ENCODE results near the gene TMC5.

Gene TMC5

GRCh38 chr16:19460397-19460796, 42.7 kb downstream of the TMC5 start:
- Mint-ChIP-seq H3K36me3 (ENCODE audit: low read depth) (no peaks in the 10 kb centered on the region), H3K9me3 (no peaks in the 10 kb centered on the region), H3K4me3 (no peak overlapping the region), H3K4me1 (ENCODE audit: low read depth) (no peaks in the 10 kb centered on the region), H3K27ac (no peak overlapping the region), H3K27me3 (peaks cover 10% of the 10 kb centered on the region)

- Mint-ChIP-seq H3K4me1 (ENCODE audit: low read depth) (no peaks in the 10 kb centered on the region), H3K4me3 (no peak overlapping the region), H3K27me3 (peaks cover 7% of the 10 kb centered on the region), H3K27ac (no peak overlapping the region), H3K9me3 (no peaks in the 10 kb centered on the region), H3K36me3 (ENCODE audit: low read depth) (no peaks in the 10 kb centered on the region)
Measured at GRCh38 chr16:19463468-19464315, 46.0 kb downstream of the TMC5 start.

- Mint-ChIP-seq H3K4me1 (ENCODE audit: low read depth) (no peaks in the 10 kb centered on the region), H3K36me3 (ENCODE audit: low read depth) (no peaks in the 10 kb centered on the region), H3K27me3 (no peaks in the 10 kb centered on the region), H3K9me3 (no peaks in the 10 kb centered on the region), H3K27ac (no peak overlapping the region), H3K4me3 (no peak overlapping the region)
Measured at GRCh38 chr16:19468300-19468699, 50.6 kb downstream of the TMC5 start.

- Mint-ChIP-seq H3K4me1 (ENCODE audit: low read depth) (no peaks in the 10 kb centered on the region), H3K4me3 (no peak overlapping the region), H3K27me3 (no peaks in the 10 kb centered on the region), H3K27ac (no peak overlapping the region), H3K36me3 (ENCODE audit: low read depth) (no peaks in the 10 kb centered on the region), H3K9me3 (no peaks in the 10 kb centered on the region)
Measured at GRCh38 chr16:19472482-19472881, 54.8 kb downstream of the TMC5 start.

- Mint-ChIP-seq H3K27ac (no peak overlapping the region), H3K9me3 (no peaks in the 10 kb centered on the region), H3K36me3 (ENCODE audit: low read depth) (no peaks in the 10 kb centered on the region), H3K27me3 (peaks cover 11% of the 10 kb centered on the region), H3K4me1 (ENCODE audit: low read depth) (no peaks in the 10 kb centered on the region), H3K4me3 (no peak overlapping the region)
Measured at GRCh38 chr16:19474617-19475016, 56.9 kb downstream of the TMC5 start.

- no peaks in the 10 kb centered on the region for H3K9me3 Mint-ChIP-seq
Measured at GRCh38 chr16:19478505-19478904, 60.8 kb downstream of the TMC5 start.

GRCh38 chr16:19479302-19479721, 61.6 kb downstream of the TMC5 start:
- Mint-ChIP-seq H3K4me3 (no peak overlapping the region), H3K27ac (no peak overlapping the region), H3K36me3 (ENCODE audit: low read depth) (no peaks in the 10 kb centered on the region), H3K4me1 (ENCODE audit: low read depth) (no peaks in the 10 kb centered on the region), H3K9me3 (no peaks in the 10 kb centered on the region), H3K27me3 (peaks cover 11% of the 10 kb centered on the region)

More at GRCh38 chr16:19478505-19478904, 60.8 kb downstream of the TMC5 start:
- Mint-ChIP-seq H3K27me3 (peaks cover 11% of the 10 kb centered on the region), H3K36me3 (ENCODE audit: low read depth) (no peaks in the 10 kb centered on the region), H3K4me1 (ENCODE audit: low read depth) (no peaks in the 10 kb centered on the region), H3K27ac (no peak overlapping the region), H3K4me3 (no peak overlapping the region)

GRCh38 chr16:19481296-19481695, 63.6 kb downstream of the TMC5 start:
- Mint-ChIP-seq H3K9me3 (no peaks in the 10 kb centered on the region), H3K27ac (no peak overlapping the region), H3K4me1 (ENCODE audit: low read depth) (no peaks in the 10 kb centered on the region), H3K27me3 (peaks cover 11% of the 10 kb centered on the region), H3K4me3 (no peak overlapping the region), H3K36me3 (ENCODE audit: low read depth) (no peaks in the 10 kb centered on the region)

- no peaks in the 10 kb centered on the region for H3K9me3 Mint-ChIP-seq
- no peak overlapping the region for H3K4me3 Mint-ChIP-seq
- H3K27ac Mint-ChIP-seq: no peak overlapping the region
- H3K4me1 Mint-ChIP-seq (ENCODE audit: low read depth): no peaks in the 10 kb centered on the region
- peaks cover 11% of the 10 kb centered on the region for H3K27me3 Mint-ChIP-seq
- H3K36me3 Mint-ChIP-seq (ENCODE audit: low read depth): no peaks in the 10 kb centered on the region
Measured at GRCh38 chr16:19481769-19482168, 64.1 kb downstream of the TMC5 start.

- Mint-ChIP-seq H3K4me3 (no peak overlapping the region), H3K9me3 (no peaks in the 10 kb centered on the region), H3K27ac (no peak overlapping the region), H3K36me3 (ENCODE audit: low read depth) (no peaks in the 10 kb centered on the region), H3K4me1 (ENCODE audit: low read depth) (no peaks in the 10 kb centered on the region), H3K27me3 (peaks cover 11% of the 10 kb centered on the region)
Measured at GRCh38 chr16:19482291-19482690, 64.6 kb downstream of the TMC5 start.

GRCh38 chr16:19484096-19484495, 66.4 kb downstream of the TMC5 start:
- Mint-ChIP-seq H3K4me3 (no peak overlapping the region), H3K27ac (no peak overlapping the region), H3K4me1 (ENCODE audit: low read depth) (no peaks in the 10 kb centered on the region)

GRCh38 chr16:19485611-19486010, 67.9 kb downstream of the TMC5 start:
- Mint-ChIP-seq H3K4me1 (ENCODE audit: low read depth) (no peaks in the 10 kb centered on the region), H3K9me3 (no peaks in the 10 kb centered on the region), H3K27ac (no peak overlapping the region), H3K36me3 (ENCODE audit: low read depth) (no peaks in the 10 kb centered on the region), H3K27me3 (no peaks in the 10 kb centered on the region), H3K4me3 (no peak overlapping the region)

More at GRCh38 chr16:19484096-19484495, 66.4 kb downstream of the TMC5 start:
- Mint-ChIP-seq H3K27me3 (no peaks in the 10 kb centered on the region), H3K9me3 (no peaks in the 10 kb centered on the region), H3K36me3 (ENCODE audit: low read depth) (no peaks in the 10 kb centered on the region)

GRCh38 chr16:19486051-19486450, 68.4 kb downstream of the TMC5 start:
- Mint-ChIP-seq H3K4me1 (ENCODE audit: low read depth) (no peaks in the 10 kb centered on the region), H3K36me3 (ENCODE audit: low read depth) (no peaks in the 10 kb centered on the region), H3K27me3 (no peaks in the 10 kb centered on the region), H3K27ac (no peak overlapping the region), H3K9me3 (no peaks in the 10 kb centered on the region), H3K4me3 (no peak overlapping the region)

- Mint-ChIP-seq H3K27ac (no peak overlapping the region), H3K4me3 (no peak overlapping the region), H3K4me1 (ENCODE audit: low read depth) (no peaks in the 10 kb centered on the region), H3K27me3 (no peaks in the 10 kb centered on the region), H3K36me3 (ENCODE audit: low read depth) (no peaks in the 10 kb centered on the region), H3K9me3 (no peaks in the 10 kb centered on the region)
Measured at GRCh38 chr16:19486750-19487325, 69.2 kb downstream of the TMC5 start.

- Mint-ChIP-seq H3K27ac (no peak overlapping the region), H3K9me3 (no peaks in the 10 kb centered on the region), H3K4me3 (no peak overlapping the region), H3K36me3 (ENCODE audit: low read depth) (no peaks in the 10 kb centered on the region), H3K27me3 (no peaks in the 10 kb centered on the region), H3K4me1 (ENCODE audit: low read depth) (peaks cover 3% of the 10 kb centered on the region)
Measured at GRCh38 chr16:19488213-19488640, 70.5 kb downstream of the TMC5 start.

All from stimulated activated naive CD8-positive, alpha-beta T cell treated with anti-CD3 and anti-CD28 coated beads, Interleukin-15, Interleukin-2, amounts not matched to agents 100 ng/mL and 50 ng/mL, for 24 hours (primary cell).